Measurements from ENCODE around the gene HSP90AB1. TPM values are rescaled to one million over a fixed set of nuclear protein-coding genes. Genes with fewer than 3 reads are reported as not detected.

Gene HSP90AB1
- total RNA-seq, 1 donor from 2014 or later: 508 TPM

- no peak overlapping the region for H3K27ac Mint-ChIP-seq (ENCODE audit: unreplicated experiment)
- no peaks in the 10 kb centered on the region for H3K4me1 Mint-ChIP-seq (ENCODE audit: low read depth)
- no peak for TF ChIP-seq CTCF (IDR thresholded peaks at IDR 0.05)
- no peaks in the 10 kb centered on the region for H3K9me3 Mint-ChIP-seq (ENCODE audit: low read depth)
- no peak for DNase-seq (ENCODE audit: low spot score)
- H3K36me3 Mint-ChIP-seq (ENCODE audit: low read depth): no peaks in the 10 kb centered on the region
- no peak overlapping the region for H3K4me3 Mint-ChIP-seq (ENCODE audit: unreplicated experiment)
- peaks cover 44% of the 10 kb centered on the region for H3K27me3 Mint-ChIP-seq (ENCODE audit: low read depth)
These were observed 32.1 kb downstream of the HSP90AB1 start for GRCh38 chr6:44278774-44279697.

- Mint-ChIP-seq H3K27me3 (ENCODE audit: low read depth) (peaks cover 64% of the 10 kb centered on the region), H3K9me3 (ENCODE audit: low read depth) (no peaks in the 10 kb centered on the region), H3K27ac (ENCODE audit: unreplicated experiment) (no peak overlapping the region), H3K4me1 (ENCODE audit: low read depth) (no peaks in the 10 kb centered on the region), H3K36me3 (ENCODE audit: low read depth) (no peaks in the 10 kb centered on the region), H3K4me3 (ENCODE audit: unreplicated experiment) (no peak overlapping the region)
- DNase-seq (ENCODE audit: low spot score): no peak
- no peak for TF ChIP-seq CTCF (IDR thresholded peaks at IDR 0.05)
These were observed 37.2 kb downstream of the HSP90AB1 start for GRCh38 chr6:44284121-44284520.

GRCh38 chr6:44284867-44285266 is 38.0 kb downstream of the HSP90AB1 start:
- Mint-ChIP-seq H3K27me3 (ENCODE audit: low read depth) (peaks cover 66% of the 10 kb centered on the region), H3K9me3 (ENCODE audit: low read depth) (no peaks in the 10 kb centered on the region), H3K4me3 (ENCODE audit: unreplicated experiment) (no peak overlapping the region), H3K4me1 (ENCODE audit: low read depth) (no peaks in the 10 kb centered on the region), H3K36me3 (ENCODE audit: low read depth) (no peaks in the 10 kb centered on the region), H3K27ac (ENCODE audit: unreplicated experiment) (no peak overlapping the region)
- TF ChIP-seq CTCF (IDR thresholded peaks at IDR 0.05): no peak
- no peak for DNase-seq (ENCODE audit: low spot score)

- H3K9me3 Mint-ChIP-seq (ENCODE audit: low read depth): no peaks in the 10 kb centered on the region
- H3K4me3 Mint-ChIP-seq (ENCODE audit: unreplicated experiment): no peak overlapping the region
- no peak for DNase-seq (ENCODE audit: low spot score)
- no peaks in the 10 kb centered on the region for H3K36me3 Mint-ChIP-seq (ENCODE audit: low read depth)
- H3K27ac Mint-ChIP-seq (ENCODE audit: unreplicated experiment): no peak overlapping the region
- no peak for TF ChIP-seq CTCF (IDR thresholded peaks at IDR 0.05)
- no peaks in the 10 kb centered on the region for H3K4me1 Mint-ChIP-seq (ENCODE audit: low read depth)
- H3K27me3 Mint-ChIP-seq (ENCODE audit: low read depth): peaks cover 69% of the 10 kb centered on the region
These were observed 38.8 kb downstream of the HSP90AB1 start for GRCh38 chr6:44285552-44286284.

- no peak for TF ChIP-seq CTCF (IDR thresholded peaks at IDR 0.05)
- no peak overlapping the region for H3K4me3 Mint-ChIP-seq (ENCODE audit: unreplicated experiment)
- DNase-seq (ENCODE audit: low spot score): no peak
- no peak overlapping the region for H3K27ac Mint-ChIP-seq (ENCODE audit: unreplicated experiment)
- no peaks in the 10 kb centered on the region for H3K9me3 Mint-ChIP-seq (ENCODE audit: low read depth)
- H3K36me3 Mint-ChIP-seq (ENCODE audit: low read depth): no peaks in the 10 kb centered on the region
- H3K27me3 Mint-ChIP-seq (ENCODE audit: low read depth): peaks cover 70% of the 10 kb centered on the region
- no peaks in the 10 kb centered on the region for H3K4me1 Mint-ChIP-seq (ENCODE audit: low read depth)
These were observed 39.3 kb downstream of the HSP90AB1 start for GRCh38 chr6:44286285-44286565.
